Ascending aorta (tissue), 2 donors: ENCODE results near the gene PCDH9. TPM values are rescaled to one million over a fixed set of nuclear protein-coding genes. Genes with fewer than 3 reads are reported as not detected.

Experiments used
- DNase-seq, 2 donors: peaks; one replicate each; pipeline ENCODE4 v3.0.0-alpha.2; 2019; ENCODE audit warnings: low spot score in 2 of 2
- H3K27ac ChIP-seq, 2 donors: fragments of 200-600 bp; sonication (generic); one replicate each; pipeline ENCODE4 v1.5.1; 2016 to 2017; ENCODE audit warnings: mild to moderate bottlenecking in 1 of 2
- H3K27me3 ChIP-seq: fragments of 200-600 bp; sonication (generic); one replicate; pipeline ENCODE4 v1.5.1; 2017
- H3K36me3 ChIP-seq, 2 donors: fragments of 200-600 bp; sonication (generic); one replicate each; pipeline ENCODE4 v1.5.1; 2016
- H3K4me1 ChIP-seq, 2 donors: fragments of 200-600 bp; sonication (generic); one replicate each; pipeline ENCODE4 v1.5.1; 2016 to 2017; ENCODE audit warnings: mild to moderate bottlenecking in 1 of 2
- H3K4me3 ChIP-seq, 2 donors: fragments of 200-600 bp; sonication (generic); one replicate each; pipeline ENCODE4 v1.5.1; 2016 to 2017; ENCODE audit warnings: mild to moderate bottlenecking in 1 of 2
- H3K9me3 ChIP-seq, 2 donors: fragments of 200-600 bp; sonication (generic); one replicate each; pipeline ENCODE4 v1.5.1; 2016
- intact Hi-C: fragments of 100-400 bp; cut with DNase I; formaldehyde crosslinking; loops from one replicate; pipeline ENCODE4 v1.15.1; 2023
- total RNA-seq: library from RNA; depleted of rRNA; stranded (reverse); fragments of >200 nt; gene quantifications from one replicate; pipeline ENCODE4 v1.1.0, GENCODE V29; 2016
- TF ChIP-seq, protein P1 (sequence below), 3 experiments: fragments of 200-600 bp in 2 of 3; fragments of 450-650 bp in 1 of 3; sonication (generic) in 2 of 3; IDR thresholded peaks; one replicate each; pipeline ENCODE4 v1.5.1; 2016 to 2019; ENCODE audit warnings: antibody characterized with exemption in 3 of 3, mild to moderate bottlenecking in 1 of 3, moderate library complexity in 1 of 3

Gene PCDH9
- total RNA-seq, 1 donor from 2014 or later: 3.6 TPM

DNA sequence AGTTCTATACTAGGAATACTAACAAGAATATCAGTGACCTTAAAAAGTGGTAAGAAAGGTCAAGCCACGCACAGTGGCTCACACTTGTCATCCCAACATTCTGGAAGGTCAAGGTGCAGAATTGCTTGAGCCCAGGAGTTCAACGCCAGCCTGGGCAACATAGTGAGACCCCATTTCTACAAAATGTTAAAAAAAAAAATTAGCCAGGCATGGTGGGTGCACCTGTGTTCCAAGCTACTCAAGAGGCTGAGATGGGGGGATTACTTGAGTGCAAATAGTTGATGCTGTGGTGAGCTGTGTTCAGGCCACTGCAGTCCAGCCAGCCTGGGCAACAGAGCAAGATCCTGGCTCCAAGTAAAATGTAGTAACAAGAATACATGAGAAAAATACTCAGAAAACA, 61.8 kb downstream of the PCDH9 start:
- no peaks in the 10 kb centered on the region for H3K36me3 ChIP-seq
- no peaks in the 10 kb centered on the region for H3K9me3 ChIP-seq
- H3K27me3 ChIP-seq: no peaks in the 10 kb centered on the region
- intact Hi-C loops: no loop called here
- no peaks in the 10 kb centered on the region for H3K4me1 ChIP-seq
- H3K4me3 ChIP-seq: no peak overlapping the region
- no peak for DNase-seq
- no peak overlapping the region for H3K27ac ChIP-seq
- TF ChIP-seq, protein P1, sequence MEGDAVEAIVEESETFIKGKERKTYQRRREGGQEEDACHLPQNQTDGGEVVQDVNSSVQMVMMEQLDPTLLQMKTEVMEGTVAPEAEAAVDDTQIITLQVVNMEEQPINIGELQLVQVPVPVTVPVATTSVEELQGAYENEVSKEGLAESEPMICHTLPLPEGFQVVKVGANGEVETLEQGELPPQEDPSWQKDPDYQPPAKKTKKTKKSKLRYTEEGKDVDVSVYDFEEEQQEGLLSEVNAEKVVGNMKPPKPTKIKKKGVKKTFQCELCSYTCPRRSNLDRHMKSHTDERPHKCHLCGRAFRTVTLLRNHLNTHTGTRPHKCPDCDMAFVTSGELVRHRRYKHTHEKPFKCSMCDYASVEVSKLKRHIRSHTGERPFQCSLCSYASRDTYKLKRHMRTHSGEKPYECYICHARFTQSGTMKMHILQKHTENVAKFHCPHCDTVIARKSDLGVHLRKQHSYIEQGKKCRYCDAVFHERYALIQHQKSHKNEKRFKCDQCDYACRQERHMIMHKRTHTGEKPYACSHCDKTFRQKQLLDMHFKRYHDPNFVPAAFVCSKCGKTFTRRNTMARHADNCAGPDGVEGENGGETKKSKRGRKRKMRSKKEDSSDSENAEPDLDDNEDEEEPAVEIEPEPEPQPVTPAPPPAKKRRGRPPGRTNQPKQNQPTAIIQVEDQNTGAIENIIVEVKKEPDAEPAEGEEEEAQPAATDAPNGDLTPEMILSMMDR (IDR thresholded peaks at IDR 0.05): no peak

DNA sequence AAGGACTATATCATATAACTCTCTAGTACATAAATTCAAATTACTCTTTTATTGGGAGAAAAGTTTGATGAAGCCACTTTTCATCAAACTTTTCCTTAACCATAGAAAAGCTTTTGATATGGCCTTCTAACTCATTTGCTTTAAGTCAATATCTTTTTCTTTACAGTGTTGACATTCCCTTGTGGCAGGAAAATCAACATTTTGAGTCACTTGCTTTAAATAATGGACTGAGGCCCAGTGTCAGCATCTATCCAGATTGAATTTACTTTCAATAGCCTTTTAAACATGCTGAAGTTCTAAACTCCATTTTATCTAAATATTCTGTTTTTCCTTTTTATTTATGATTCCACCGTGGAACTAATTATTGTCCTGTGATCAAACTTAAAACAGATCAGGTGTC, 62.7 kb downstream of the PCDH9 start:
- no peaks in the 10 kb centered on the region for H3K36me3 ChIP-seq
- intact Hi-C loops: no loop called here
- DNase-seq: no peak
- H3K27ac ChIP-seq: no peak overlapping the region
- TF ChIP-seq, protein P1 (IDR thresholded peaks at IDR 0.05): no peak
- no peaks in the 10 kb centered on the region for H3K9me3 ChIP-seq
- no peaks in the 10 kb centered on the region for H3K4me1 ChIP-seq
- H3K4me3 ChIP-seq: no peak overlapping the region
- no peaks in the 10 kb centered on the region for H3K27me3 ChIP-seq

DNA sequence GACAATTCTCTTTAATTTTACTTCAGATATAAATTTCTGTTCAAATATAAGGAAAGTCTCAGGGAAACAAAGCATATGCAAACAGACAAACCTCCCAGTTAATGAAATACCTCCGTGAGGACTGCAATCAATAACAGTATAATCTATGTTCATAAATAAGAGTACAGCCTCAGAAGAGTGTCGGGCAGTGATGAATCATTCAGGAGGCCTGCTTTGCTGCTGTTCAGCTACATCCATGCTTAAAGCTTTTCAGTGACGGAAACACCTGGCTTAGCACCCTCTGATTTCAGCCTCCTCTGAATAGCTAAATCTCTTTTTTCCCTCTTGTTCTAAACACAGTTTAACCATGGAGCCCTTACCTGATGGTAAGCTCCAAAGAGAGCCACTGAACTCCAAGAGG, 69.0 kb downstream of the PCDH9 start:
- Histone ChIP-seq H3K27ac (no peak overlapping the region), H3K36me3 (no peaks in the 10 kb centered on the region), H3K9me3 (no peaks in the 10 kb centered on the region), H3K4me1 (no peaks in the 10 kb centered on the region), H3K4me3 (no peak overlapping the region), H3K27me3 (no peaks in the 10 kb centered on the region)
- DNase-seq: no peak
- TF ChIP-seq, protein P1 (IDR thresholded peaks at IDR 0.05): no peak
- intact Hi-C loops: no loop called here

DNA sequence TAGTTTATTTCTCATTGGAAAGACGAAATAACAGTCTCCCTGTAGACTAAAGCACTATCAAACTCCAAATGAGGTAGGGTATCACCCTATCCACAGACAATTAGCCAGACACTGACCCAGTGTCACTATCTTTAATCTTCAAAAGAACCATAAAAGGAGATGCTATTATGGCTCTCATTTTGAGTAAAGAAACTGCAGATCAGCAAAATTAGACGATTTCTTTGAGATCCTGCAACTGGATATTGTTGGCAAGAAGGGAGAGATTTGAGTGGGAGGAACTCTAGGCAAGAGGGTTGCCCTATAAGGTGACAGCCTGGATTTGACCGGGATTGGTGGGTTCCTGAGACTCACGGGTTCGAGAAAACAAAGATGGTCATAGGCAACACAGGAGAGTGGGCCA, 71.2 kb downstream of the PCDH9 start:
- no peaks in the 10 kb centered on the region for H3K27me3 ChIP-seq
- no peaks in the 10 kb centered on the region for H3K4me1 ChIP-seq
- no peak overlapping the region for H3K4me3 ChIP-seq
- intact Hi-C loops: no loop called here
- no peaks in the 10 kb centered on the region for H3K36me3 ChIP-seq
- TF ChIP-seq, protein P1 (IDR thresholded peaks at IDR 0.05): no peak
- no peaks in the 10 kb centered on the region for H3K9me3 ChIP-seq
- no peak for DNase-seq
- H3K27ac ChIP-seq: no peak overlapping the region

DNA sequence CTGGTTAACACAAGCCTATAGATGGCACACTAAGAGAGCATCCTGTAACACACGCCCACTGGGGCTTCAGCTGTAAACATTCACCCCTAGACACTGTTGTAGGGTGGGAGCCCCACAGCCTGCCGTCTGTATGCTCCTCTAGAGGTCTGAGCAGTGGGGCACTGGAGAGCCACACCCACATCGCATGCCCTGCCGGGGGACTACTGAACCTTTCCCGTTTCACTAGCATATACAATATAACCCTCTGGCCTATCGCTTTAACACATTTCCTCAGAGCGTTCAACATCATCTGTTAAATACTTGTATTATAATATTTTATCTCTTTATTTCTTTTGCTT, 73.4 kb downstream of the PCDH9 start:
- H3K9me3 ChIP-seq: no peaks in the 10 kb centered on the region
- H3K4me3 ChIP-seq: no peak overlapping the region
- no peaks in the 10 kb centered on the region for H3K36me3 ChIP-seq
- intact Hi-C loops: no loop called here
- H3K27ac ChIP-seq: no peak overlapping the region
- TF ChIP-seq, protein P1 (IDR thresholded peaks at IDR 0.05): no peak
- no peaks in the 10 kb centered on the region for H3K27me3 ChIP-seq
- DNase-seq: no peak
- H3K4me1 ChIP-seq: no peaks in the 10 kb centered on the region
